SJSA1 (cell line): ENCODE data around the gene DLL4. TPM values are rescaled to one million over a fixed set of nuclear protein-coding genes. Genes with fewer than 3 reads are reported as not detected.

ENCODE experiments used
- DNase-seq, 2 experiments: peaks; one replicate each; pipeline ENCODE4 v3.0.0-alpha.2; 2015 to 2020; ENCODE audit warnings: low spot score in 2 of 2, low read depth in 1 of 2
- H3K27ac ChIP-seq: fragments of 250-450 bp; sonication (Bioruptor Pico); 2 replicates; pipeline ENCODE4 v1.5.1; 2020; ENCODE audit warnings: mild to moderate bottlenecking, moderate library complexity
- H3K27me3 ChIP-seq: fragments of 250-450 bp; sonication (Bioruptor Pico); replicated peaks from 2 replicates; pipeline ENCODE4 v1.5.1; 2020; ENCODE audit warnings: mild to moderate bottlenecking, moderate library complexity
- H3K36me3 ChIP-seq: fragments of 250-450 bp; sonication (Bioruptor Pico); 2 replicates; pipeline ENCODE4 v1.5.1; 2020; ENCODE audit warnings: mild to moderate bottlenecking
- H3K4me1 ChIP-seq: fragments of 250-450 bp; sonication (Bioruptor Pico); replicated peaks from 2 replicates; pipeline ENCODE4 v1.6.1; 2021; ENCODE audit warnings: mild to moderate bottlenecking
- H3K4me3 ChIP-seq: fragments of 250-450 bp; sonication (Bioruptor Pico); 2 replicates; pipeline ENCODE4 v1.5.1; 2020; ENCODE audit warnings: mild to moderate bottlenecking
- H3K9me3 ChIP-seq: fragments of 250-450 bp; sonication (Bioruptor Pico); replicated peaks from 2 replicates; pipeline ENCODE4 v1.5.1; 2020; ENCODE audit warnings: mild to moderate bottlenecking
- total RNA-seq: library from RNA; depleted of rRNA; stranded (reverse); fragments of >200 nt; shearing (Covaris generic); gene quantifications from 2 replicates; pipeline ENCODE4 v1.2.3, GENCODE V29; 2014

Gene DLL4
- total RNA-seq, 1 experiment from 2014 or later, result not detected

DNA sequence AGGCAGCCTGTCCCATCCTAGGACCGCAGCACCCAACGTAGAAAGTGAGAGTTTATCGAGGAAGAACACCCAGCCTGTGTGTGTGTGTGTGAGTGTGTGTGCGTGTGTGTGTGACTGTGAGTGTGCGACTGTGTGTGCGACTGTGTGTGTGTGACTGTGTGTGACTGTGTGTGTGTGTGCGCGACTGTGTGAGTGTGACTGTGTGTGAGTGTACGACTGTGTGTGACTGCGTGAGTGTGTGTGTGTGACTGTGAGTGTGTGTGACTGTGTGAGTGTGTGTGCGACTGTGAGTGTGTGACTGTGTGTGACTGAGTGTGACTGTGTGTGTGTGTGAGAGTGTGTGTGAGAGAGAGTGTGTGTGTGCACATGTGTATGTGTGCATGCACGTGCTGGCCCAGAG, 15.1 kb upstream of the DLL4 start:
- H3K36me3 ChIP-seq, result no peaks in the 10 kb centered on the region
- no peaks in the 10 kb centered on the region for H3K9me3 ChIP-seq
- no peaks in the 10 kb centered on the region for H3K27me3 ChIP-seq
- no peak overlapping the region for H3K27ac ChIP-seq
- peaks cover 5% of the 10 kb centered on the region for H3K4me1 ChIP-seq
- no peak overlapping the region for H3K4me3 ChIP-seq
- DNase-seq, result no peak

GRCh38 chr15:40914486-40914885, 14.7 kb upstream of the DLL4 start:
- H3K9me3 ChIP-seq, result no peaks in the 10 kb centered on the region
- H3K4me3 ChIP-seq, result no peak overlapping the region
- no peak overlapping the region for H3K27ac ChIP-seq
- DNase-seq, result no peak
- no peaks in the 10 kb centered on the region for H3K36me3 ChIP-seq
- H3K4me1 ChIP-seq, result peaks cover 7% of the 10 kb centered on the region
- no peaks in the 10 kb centered on the region for H3K27me3 ChIP-seq

DNA sequence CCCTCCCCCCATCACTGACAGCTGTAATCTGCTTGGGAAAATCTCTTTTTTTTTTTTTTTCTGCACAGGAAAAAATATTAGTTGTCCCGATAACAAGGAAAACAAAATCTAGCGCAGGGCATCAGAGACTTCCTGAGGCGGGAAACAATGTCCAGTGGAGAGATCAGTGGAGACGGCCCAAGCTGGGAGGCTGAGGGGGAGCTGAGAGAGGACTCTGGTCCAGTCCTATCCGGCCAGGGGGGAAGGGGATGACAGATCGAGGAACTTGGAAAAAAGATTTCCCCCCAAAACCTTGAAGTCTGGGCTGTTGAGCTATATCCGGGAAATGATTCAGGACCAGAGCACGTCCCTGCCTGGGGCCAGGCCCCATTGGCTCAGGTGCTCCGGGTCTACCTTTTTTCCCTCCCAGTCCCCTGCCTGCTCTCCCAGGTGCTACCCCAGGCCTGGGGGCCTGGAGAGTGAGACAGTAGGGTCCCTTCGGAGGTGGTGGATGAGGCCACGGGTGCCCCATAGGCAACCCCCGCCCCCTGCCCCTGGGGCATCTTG, 14.0 kb upstream of the DLL4 start:
- Histone ChIP-seq H3K27me3 (no peaks in the 10 kb centered on the region), H3K4me1 (peaks cover 7% of the 10 kb centered on the region), H3K36me3 (no peaks in the 10 kb centered on the region), H3K9me3 (no peaks in the 10 kb centered on the region), H3K4me3 (no peak overlapping the region), H3K27ac (no peak overlapping the region)
- DNase-seq, result no peak

DNA sequence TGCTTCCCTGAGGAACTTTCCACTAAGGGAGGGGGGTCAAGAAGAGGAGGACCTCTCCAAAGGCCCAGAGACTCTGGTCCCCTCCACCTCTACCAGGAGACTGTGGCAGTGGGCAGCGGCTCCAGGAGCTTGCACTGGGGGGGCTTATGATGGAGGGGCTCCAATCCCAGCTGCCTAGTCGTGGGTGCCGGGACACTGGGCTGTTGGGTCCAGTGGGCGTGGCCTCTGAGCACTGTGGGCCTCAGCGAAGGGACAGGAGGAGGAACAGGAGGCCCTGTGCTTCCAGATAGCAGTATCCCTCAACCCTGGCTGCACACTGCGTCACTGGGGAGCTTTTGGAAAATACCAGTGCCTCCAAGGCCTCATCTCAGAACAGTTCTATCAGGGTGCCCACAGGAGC, 13.5 kb upstream of the DLL4 start:
- Histone ChIP-seq H3K27ac (no peak overlapping the region), H3K27me3 (no peaks in the 10 kb centered on the region), H3K4me3 (no peak overlapping the region), H3K9me3 (no peaks in the 10 kb centered on the region), H3K36me3 (no peaks in the 10 kb centered on the region), H3K4me1 (peaks cover 7% of the 10 kb centered on the region)
- DNase-seq, result no peak

- Histone ChIP-seq H3K9me3 (no peaks in the 10 kb centered on the region), H3K4me1 (peaks cover 7% of the 10 kb centered on the region), H3K36me3 (no peaks in the 10 kb centered on the region), H3K27ac (no peak overlapping the region), H3K27me3 (no peaks in the 10 kb centered on the region), H3K4me3 (no peak overlapping the region)
- DNase-seq, result no peak
These were observed 11.6 kb upstream of the DLL4 start for GRCh38 chr15:40917585-40917984.

GRCh38 chr15:40918146-40918798, 10.9 kb upstream of the DLL4 start:
- Histone ChIP-seq H3K4me3 (no peak overlapping the region), H3K27ac (no peak overlapping the region), H3K4me1 (peaks cover 7% of the 10 kb centered on the region), H3K9me3 (no peaks in the 10 kb centered on the region), H3K36me3 (no peaks in the 10 kb centered on the region), H3K27me3 (no peaks in the 10 kb centered on the region)
- no peak for DNase-seq

DNA sequence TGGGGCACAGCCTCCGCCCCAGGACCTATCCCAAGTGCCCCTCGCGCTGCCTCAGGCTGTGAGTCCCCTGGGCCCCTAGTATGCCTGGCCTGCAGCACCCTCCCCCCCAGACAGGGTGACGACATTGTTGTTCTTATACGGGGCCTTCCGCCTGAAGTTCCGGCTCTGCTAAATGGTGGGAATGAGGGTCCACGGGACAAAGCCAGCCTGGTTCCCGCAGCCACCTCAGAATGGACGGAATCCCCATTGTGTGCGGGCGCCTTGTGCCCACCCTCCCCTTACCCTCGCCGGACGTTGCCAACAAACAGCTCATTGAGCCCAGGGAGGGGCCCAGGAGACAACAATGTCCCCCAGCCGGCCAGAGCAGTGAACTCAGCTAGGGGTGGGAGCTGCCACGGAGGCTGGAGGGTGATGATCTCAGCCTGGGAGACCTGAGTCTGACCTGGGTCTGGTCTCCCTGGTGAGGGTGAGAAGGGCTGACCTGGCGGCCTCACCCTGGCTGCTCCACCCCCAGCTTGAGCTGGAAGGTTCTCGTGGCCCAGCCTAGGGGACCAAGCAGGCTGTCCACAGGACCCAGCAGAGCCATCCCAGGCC, 10.2 kb upstream of the DLL4 start:
- H3K4me3 ChIP-seq, result no peak overlapping the region
- no peak for DNase-seq
- H3K27ac ChIP-seq, result no peak overlapping the region
- H3K4me1 ChIP-seq, result peaks cover 7% of the 10 kb centered on the region
- H3K27me3 ChIP-seq, result no peaks in the 10 kb centered on the region
- no peaks in the 10 kb centered on the region for H3K9me3 ChIP-seq
- no peaks in the 10 kb centered on the region for H3K36me3 ChIP-seq

DNA sequence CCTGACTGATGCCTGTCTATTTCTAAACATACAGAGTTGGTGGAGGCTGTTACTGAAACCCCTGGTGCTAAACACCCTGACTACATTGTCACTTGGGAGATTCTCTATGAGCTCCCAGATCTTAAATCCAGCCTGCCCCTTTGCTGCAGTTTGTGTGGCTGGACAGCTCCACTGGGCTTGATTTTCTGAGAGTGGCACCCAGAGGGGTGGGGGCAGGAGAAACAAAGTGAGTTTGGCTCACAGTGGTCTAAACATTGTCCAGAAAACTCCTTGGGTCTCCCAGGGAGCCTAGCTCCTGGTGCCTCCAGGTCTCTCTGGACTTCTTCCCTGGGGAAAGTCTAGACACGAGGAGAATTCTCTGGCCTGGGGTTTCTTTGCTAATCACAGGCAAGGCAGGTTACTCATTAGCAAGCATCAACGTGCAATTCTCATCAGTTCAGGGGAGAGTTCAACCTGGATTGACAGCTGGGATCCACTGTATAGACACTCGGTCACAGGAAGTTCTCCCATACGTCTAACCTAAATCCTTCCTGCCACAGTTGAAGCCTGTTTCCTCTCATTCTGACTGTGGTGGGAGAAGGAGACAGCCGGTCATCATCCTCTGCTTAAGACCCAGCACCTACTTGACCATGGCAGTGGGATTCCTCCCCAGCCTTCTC, 7.1 kb upstream of the DLL4 start:
- DNase-seq, result no peak
- peaks cover 15% of the 10 kb centered on the region for H3K4me1 ChIP-seq
- H3K9me3 ChIP-seq, result no peaks in the 10 kb centered on the region
- H3K27me3 ChIP-seq, result peaks cover 21% of the 10 kb centered on the region
- no peaks in the 10 kb centered on the region for H3K36me3 ChIP-seq
- no peak overlapping the region for H3K4me3 ChIP-seq
- H3K27ac ChIP-seq, result no peak overlapping the region

GRCh38 chr15:40922608-40923005, 6.5 kb upstream of the DLL4 start:
- no peak overlapping the region for H3K4me3 ChIP-seq
- no peak overlapping the region for H3K27ac ChIP-seq
- H3K36me3 ChIP-seq, result no peaks in the 10 kb centered on the region
- no peak for DNase-seq
- no peaks in the 10 kb centered on the region for H3K9me3 ChIP-seq
- peaks cover 15% of the 10 kb centered on the region for H3K4me1 ChIP-seq
- peaks cover 26% of the 10 kb centered on the region for H3K27me3 ChIP-seq

GRCh38 chr15:40923551-40923950, 5.6 kb upstream of the DLL4 start:
- Histone ChIP-seq H3K36me3 (no peaks in the 10 kb centered on the region), H3K9me3 (no peaks in the 10 kb centered on the region), H3K4me1 (peaks cover 20% of the 10 kb centered on the region), H3K27ac (no peak overlapping the region), H3K27me3 (peaks cover 35% of the 10 kb centered on the region), H3K4me3 (no peak overlapping the region)
- DNase-seq, result no peak

GRCh38 chr15:40925495-40925862, 3.7 kb upstream of the DLL4 start:
- H3K27ac ChIP-seq, result no peak overlapping the region
- H3K36me3 ChIP-seq, result no peaks in the 10 kb centered on the region
- H3K4me3 ChIP-seq, result no peak overlapping the region
- H3K4me1 ChIP-seq, result peaks cover 34% of the 10 kb centered on the region
- peaks cover 54% of the 10 kb centered on the region for H3K27me3 ChIP-seq
- H3K9me3 ChIP-seq, result no peaks in the 10 kb centered on the region
- no peak for DNase-seq

GRCh38 chr15:40925863-40926658, 3.1 kb upstream of the DLL4 start:
- Histone ChIP-seq H3K36me3 (no peaks in the 10 kb centered on the region), H3K9me3 (no peaks in the 10 kb centered on the region), H3K4me1 (peaks cover 38% of the 10 kb centered on the region), H3K27ac (no peak overlapping the region), H3K27me3 (peaks cover 60% of the 10 kb centered on the region), H3K4me3 (no peak overlapping the region)
- no peak for DNase-seq

GRCh38 chr15:40926659-40927494, 2.3 kb upstream of the DLL4 start:
- DNase-seq, result no peak
- Histone ChIP-seq H3K9me3 (no peaks in the 10 kb centered on the region), H3K4me3 (no peak overlapping the region), H3K27me3 (peaks cover 68% of the 10 kb centered on the region), H3K27ac (no peak overlapping the region), H3K36me3 (no peaks in the 10 kb centered on the region), H3K4me1 (peaks cover 38% of the 10 kb centered on the region)
